ENCODE measurements around the gene CRYBG1.
A peak's percentile ranks its signal among the peaks of the same experiment; 100 is the strongest.

CRYBG1 gene

GRCh38 chr6:106413016-106413415, 52.5 kb downstream of the CRYBG1 start:
- no peak for TF ChIP-seq CTCF (IDR thresholded peaks at IDR 0.05; ENCODE audit: unreplicated experiment in 3 of 3)
- peaks cover 4% of the 10 kb centered on the region for H3K27me3 Mint-ChIP-seq (ENCODE audit: low read depth)
- no peak overlapping the region for H3K4me3 Mint-ChIP-seq
- no peak overlapping the region for H3K27ac Mint-ChIP-seq
- peaks cover 2% of the 10 kb centered on the region for H3K9me3 Mint-ChIP-seq
- H3K36me3 Mint-ChIP-seq (ENCODE audit: low read depth): no peaks in the 10 kb centered on the region
- H3K4me1 Mint-ChIP-seq: no peaks in the 10 kb centered on the region

GRCh38 chr6:106413722-106414121, 53.2 kb downstream of the CRYBG1 start:
- Mint-ChIP-seq H3K27ac (no peak overlapping the region), H3K4me3 (no peak overlapping the region), H3K9me3 (peaks cover 2% of the 10 kb centered on the region), H3K36me3 (ENCODE audit: low read depth) (no peaks in the 10 kb centered on the region), H3K4me1 (no peaks in the 10 kb centered on the region), H3K27me3 (ENCODE audit: low read depth) (peaks cover 4% of the 10 kb centered on the region)
- TF ChIP-seq CTCF (IDR thresholded peaks at IDR 0.05; ENCODE audit: unreplicated experiment in 3 of 3): no peak

- TF ChIP-seq CTCF (IDR thresholded peaks at IDR 0.05; ENCODE audit: unreplicated experiment in 3 of 3): no peak
- H3K27me3 Mint-ChIP-seq (ENCODE audit: low read depth): peaks cover 4% of the 10 kb centered on the region
- no peaks in the 10 kb centered on the region for H3K36me3 Mint-ChIP-seq (ENCODE audit: low read depth)
- H3K9me3 Mint-ChIP-seq: no peaks in the 10 kb centered on the region
- no peak overlapping the region for H3K4me3 Mint-ChIP-seq
- peak overlapping the region in 1 of 3 experiments; percentile 31 for H3K27ac Mint-ChIP-seq
- no peaks in the 10 kb centered on the region for H3K4me1 Mint-ChIP-seq
Measured at GRCh38 chr6:106415921-106416320, 55.4 kb downstream of the CRYBG1 start.

- H3K27ac Mint-ChIP-seq: no peak overlapping the region
- H3K36me3 Mint-ChIP-seq (ENCODE audit: low read depth): no peaks in the 10 kb centered on the region
- peaks cover 4% of the 10 kb centered on the region for H3K27me3 Mint-ChIP-seq (ENCODE audit: low read depth)
- no peaks in the 10 kb centered on the region for H3K4me1 Mint-ChIP-seq
- TF ChIP-seq CTCF (IDR thresholded peaks at IDR 0.05; ENCODE audit: unreplicated experiment in 3 of 3): no peak
- no peaks in the 10 kb centered on the region for H3K9me3 Mint-ChIP-seq
- H3K4me3 Mint-ChIP-seq: no peak overlapping the region
Measured at GRCh38 chr6:106417572-106418147, 57.1 kb downstream of the CRYBG1 start.

DNA sequence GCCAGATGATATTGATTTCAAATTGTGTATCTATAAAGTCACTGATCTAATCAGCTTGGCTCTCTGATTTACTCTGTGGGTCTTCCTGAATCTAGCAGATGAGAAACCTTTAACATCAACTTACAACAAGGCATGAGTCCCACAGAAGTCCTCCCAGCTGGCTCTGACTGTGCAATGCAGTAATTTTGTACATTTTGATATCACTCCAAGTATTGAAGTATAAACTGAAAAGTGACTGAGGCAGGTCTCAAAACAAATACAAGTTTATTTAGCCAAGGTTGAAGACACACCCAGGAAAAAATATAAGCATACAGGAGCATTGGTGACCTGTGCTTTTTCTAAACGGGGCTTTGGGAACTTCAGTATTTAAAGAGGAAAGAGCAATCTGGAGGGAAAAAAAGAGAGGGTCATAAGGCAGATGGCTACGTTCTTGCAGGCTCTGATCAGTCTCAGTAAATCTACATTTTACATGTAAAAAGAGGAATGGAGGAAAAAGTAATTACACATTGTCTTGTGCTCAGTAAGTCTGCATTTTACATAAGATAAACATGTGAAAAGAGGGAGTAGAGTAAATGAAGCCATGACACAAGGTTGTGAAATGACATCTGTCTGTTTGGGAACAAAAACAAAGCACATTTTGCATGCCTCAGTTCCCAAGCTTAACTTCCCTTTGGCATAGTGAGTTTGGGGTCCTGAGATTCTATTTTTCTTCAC, 59.5 kb downstream of the CRYBG1 start:
- H3K9me3 Mint-ChIP-seq: no peaks in the 10 kb centered on the region
- no peaks in the 10 kb centered on the region for H3K4me1 Mint-ChIP-seq
- peaks cover 4% of the 10 kb centered on the region for H3K27me3 Mint-ChIP-seq (ENCODE audit: low read depth)
- H3K4me3 Mint-ChIP-seq: no peak overlapping the region
- H3K27ac Mint-ChIP-seq: no peak overlapping the region
- no peak for TF ChIP-seq CTCF (IDR thresholded peaks at IDR 0.05; ENCODE audit: unreplicated experiment in 3 of 3)
- H3K36me3 Mint-ChIP-seq (ENCODE audit: low read depth): no peaks in the 10 kb centered on the region

DNA sequence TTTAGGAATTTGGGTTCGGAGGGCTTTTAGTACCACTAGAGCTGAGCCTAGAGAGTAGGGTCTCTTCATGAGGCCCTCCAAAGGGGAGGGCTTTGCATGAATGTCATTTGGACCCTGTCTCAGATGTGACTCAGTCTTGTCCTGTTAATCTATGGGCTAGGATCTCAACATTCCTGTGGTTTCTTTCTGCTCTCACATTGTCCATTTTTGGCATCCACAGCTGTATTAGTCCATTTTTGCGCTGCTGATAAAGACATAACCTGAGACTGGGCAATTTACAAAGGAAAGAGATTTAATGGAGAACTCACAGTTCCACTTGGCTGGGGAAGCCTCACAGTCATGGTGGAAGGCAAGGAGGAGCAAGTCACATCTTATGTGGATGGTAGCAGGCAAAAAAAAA, 61.0 kb downstream of the CRYBG1 start:
- Mint-ChIP-seq H3K4me1 (no peaks in the 10 kb centered on the region), H3K4me3 (no peak overlapping the region), H3K36me3 (ENCODE audit: low read depth) (no peaks in the 10 kb centered on the region), H3K9me3 (no peaks in the 10 kb centered on the region), H3K27me3 (ENCODE audit: low read depth) (no peaks in the 10 kb centered on the region), H3K27ac (no peak overlapping the region)
- TF ChIP-seq CTCF (IDR thresholded peaks at IDR 0.05; ENCODE audit: unreplicated experiment in 3 of 3): no peak

Measured in nephron (organoid).